SH-SY5Y (cell line): ENCODE data around the gene FUOM.

Source experiments
- GATA2 ChIP-seq: IDR thresholded peaks from 2 replicates; pipeline ENCODE4 v1.6.1; 2011; ENCODE audit warnings: mild to moderate bottlenecking, low read depth, low read length
- GATA3 ChIP-seq: IDR thresholded peaks from 2 replicates; pipeline ENCODE4 v1.6.1; 2011; ENCODE audit warnings: low read depth, mild to moderate bottlenecking, low read length, moderate library complexity

Gene FUOM

GRCh38 chr10:133309100-133309719 lies 48.6 kb downstream of the FUOM start:
- TF ChIP-seq GATA2 (no peak), GATA3 (no peak)

GRCh38 chr10:133308421-133309099 lies 49.3 kb downstream of the FUOM start, which contains the start of the genes TUBGCP2 and ZNF511:
TUBGCP2 (minus strand) TSS chr10:133308872; CDS start chr10:133302941, 5,931 bp downstream.
ZNF511 (plus strand) TSS chr10:133308914; CDS start chr10:133308944, 30 bp downstream.
- TF ChIP-seq GATA3 (no peak), GATA2 (no peak)

- TF ChIP-seq GATA3 (no peak), GATA2 (no peak)
These were observed 49.9 kb downstream of the FUOM start for GRCh38 chr10:133307776-133308420.

- TF ChIP-seq GATA2: no peak
- TF ChIP-seq GATA3: no peak
These were observed 50.9 kb downstream of the FUOM start for GRCh38 chr10:133306941-133307379.

- TF ChIP-seq GATA2: no peak
- TF ChIP-seq GATA3: no peak
These were observed 51.7 kb downstream of the FUOM start for GRCh38 chr10:133306097-133306476.
